Measurements from ENCODE around the gene COQ3. TPM values are rescaled to one million over a fixed set of nuclear protein-coding genes. Genes with fewer than 3 reads are reported as not detected.

Gene COQ3
- polyA plus RNA-seq, 1 donor (not counting 4 experiments of a cell fraction or from before 2014, with no cell fraction given): 21.2 TPM

- no peak overlapping the region for H3K27ac ChIP-seq (ENCODE audit: control insufficient read depth, insufficient read depth, low read length)
- H3K9me3 ChIP-seq (ENCODE audit: control insufficient read depth, low read depth, low read length): no peaks in the 10 kb centered on the region
- DNase-seq (ENCODE audit: low read depth, low spot score) (no peak), FAIRE-seq (no peak)
- H3K4me3 ChIP-seq (ENCODE audit: control insufficient read depth in 2 of 3, extremely low read depth in 1 of 3, insufficient read depth in 2 of 3, low read depth in 1 of 3, low read length in 3 of 3): no peak overlapping the region
- no peak overlapping the region for H3K9ac ChIP-seq (ENCODE audit: control insufficient read depth, extremely low read depth, insufficient read depth, low read length)
- no peaks in the 10 kb centered on the region for H3K9me1 ChIP-seq (ENCODE audit: control insufficient read depth, extremely low read depth, insufficient read depth, low read length)
- H4K20me1 ChIP-seq (ENCODE audit: control insufficient read depth, extremely low read depth, insufficient read depth, low read length): no peaks in the 10 kb centered on the region
- no peak overlapping the region for H3K4me2 ChIP-seq (ENCODE audit: control insufficient read depth, extremely low read depth, insufficient read depth, low read depth, low read length)
- dilution Hi-C loops (cut with MboI; ENCODE audit: extremely low pct_ligation_motif_present, low sequenced_read_pairs): no loop called here
- TF ChIP-seq CTCF (optimal IDR thresholded peaks at IDR 0.05 in 1 of 3, IDR thresholded peaks at IDR 0.05 in 1 of 3, conservative IDR thresholded peaks at IDR 0.05 in 1 of 3; ENCODE audit: extremely low read depth in 1 of 3, insufficient read depth in 2 of 3, low read length in 3 of 3): no peak
- TF ChIP-seq EZH2 (IDR thresholded peaks at IDR 0.05; ENCODE audit: low read length): no peak
- no peaks in the 10 kb centered on the region for H3K4me1 ChIP-seq (ENCODE audit: control insufficient read depth, extremely low read depth, insufficient read depth, low read length)
- H3K79me2 ChIP-seq (ENCODE audit: control insufficient read depth, insufficient read depth, low read length): no peaks in the 10 kb centered on the region
- no peaks in the 10 kb centered on the region for H3K36me3 ChIP-seq (ENCODE audit: control insufficient read depth in 2 of 2, extremely low read depth in 1 of 2, insufficient read depth in 2 of 2, low read length in 2 of 2)
- H3K27me3 ChIP-seq (ENCODE audit: control insufficient read depth, extremely low read depth, insufficient read depth, low read length): peaks cover 3% of the 10 kb centered on the region
- H2AFZ ChIP-seq (ENCODE audit: control insufficient read depth, low read length): no peak overlapping the region
These were observed 37.4 kb downstream of the COQ3 start for GRCh38 chr6:99356641-99357040.

GRCh38 chr6:99354983-99355382, 39.0 kb downstream of the COQ3 start:
- no peak for FAIRE-seq
- Histone ChIP-seq H2AFZ (ENCODE audit: control insufficient read depth, low read length) (no peak overlapping the region), H3K4me2 (ENCODE audit: control insufficient read depth, extremely low read depth, insufficient read depth, low read depth, low read length) (no peak overlapping the region)

More at GRCh38 chr6:99354983-99355382, 39.0 kb downstream of the COQ3 start:
- TF ChIP-seq EZH2 (IDR thresholded peaks at IDR 0.05; ENCODE audit: low read length): no peak
- no peak for TF ChIP-seq CTCF (optimal IDR thresholded peaks at IDR 0.05 in 1 of 3, IDR thresholded peaks at IDR 0.05 in 1 of 3, conservative IDR thresholded peaks at IDR 0.05 in 1 of 3; ENCODE audit: extremely low read depth in 1 of 3, insufficient read depth in 2 of 3, low read length in 3 of 3)
- Histone ChIP-seq H3K36me3 (ENCODE audit: control insufficient read depth in 2 of 2, extremely low read depth in 1 of 2, insufficient read depth in 2 of 2, low read length in 2 of 2) (no peaks in the 10 kb centered on the region), H3K9ac (ENCODE audit: control insufficient read depth, extremely low read depth, insufficient read depth, low read length) (no peak overlapping the region), H3K4me1 (ENCODE audit: control insufficient read depth, extremely low read depth, insufficient read depth, low read length) (peaks cover 8% of the 10 kb centered on the region), H3K79me2 (ENCODE audit: control insufficient read depth, insufficient read depth, low read length) (no peaks in the 10 kb centered on the region), H3K4me3 (ENCODE audit: control insufficient read depth in 2 of 3, extremely low read depth in 1 of 3, insufficient read depth in 2 of 3, low read depth in 1 of 3, low read length in 3 of 3) (no peak overlapping the region), H3K9me3 (ENCODE audit: control insufficient read depth, low read depth, low read length) (no peaks in the 10 kb centered on the region), H3K27me3 (ENCODE audit: control insufficient read depth, extremely low read depth, insufficient read depth, low read length) (peaks cover 3% of the 10 kb centered on the region), H4K20me1 (ENCODE audit: control insufficient read depth, extremely low read depth, insufficient read depth, low read length) (no peaks in the 10 kb centered on the region), H3K27ac (ENCODE audit: control insufficient read depth, insufficient read depth, low read length) (no peak overlapping the region), H3K9me1 (ENCODE audit: control insufficient read depth, extremely low read depth, insufficient read depth, low read length) (no peaks in the 10 kb centered on the region)
- dilution Hi-C loops (cut with MboI; ENCODE audit: extremely low pct_ligation_motif_present, low sequenced_read_pairs): no loop called here
- no peak for DNase-seq (ENCODE audit: low read depth, low spot score)

Data from keratinocyte (primary cell).